ENCODE measurements around the gene TEN1. TPM values are rescaled to one million over a fixed set of nuclear protein-coding genes. Genes with fewer than 3 reads are reported as not detected.

The TEN1 gene
- total and polyA plus RNA-seq, 2 of the 13 experiments (the other 11 are each of a cell fraction or from before 2014, with no cell fraction given) = 18.0 to 21.3 TPM

- no peak; a peak in 1 of 4 replicates for TF ChIP-seq ATF4 (CRISPR knock-in tag; IDR thresholded peaks at IDR 0.05)
- TF ChIP-seq, protein P1, sequence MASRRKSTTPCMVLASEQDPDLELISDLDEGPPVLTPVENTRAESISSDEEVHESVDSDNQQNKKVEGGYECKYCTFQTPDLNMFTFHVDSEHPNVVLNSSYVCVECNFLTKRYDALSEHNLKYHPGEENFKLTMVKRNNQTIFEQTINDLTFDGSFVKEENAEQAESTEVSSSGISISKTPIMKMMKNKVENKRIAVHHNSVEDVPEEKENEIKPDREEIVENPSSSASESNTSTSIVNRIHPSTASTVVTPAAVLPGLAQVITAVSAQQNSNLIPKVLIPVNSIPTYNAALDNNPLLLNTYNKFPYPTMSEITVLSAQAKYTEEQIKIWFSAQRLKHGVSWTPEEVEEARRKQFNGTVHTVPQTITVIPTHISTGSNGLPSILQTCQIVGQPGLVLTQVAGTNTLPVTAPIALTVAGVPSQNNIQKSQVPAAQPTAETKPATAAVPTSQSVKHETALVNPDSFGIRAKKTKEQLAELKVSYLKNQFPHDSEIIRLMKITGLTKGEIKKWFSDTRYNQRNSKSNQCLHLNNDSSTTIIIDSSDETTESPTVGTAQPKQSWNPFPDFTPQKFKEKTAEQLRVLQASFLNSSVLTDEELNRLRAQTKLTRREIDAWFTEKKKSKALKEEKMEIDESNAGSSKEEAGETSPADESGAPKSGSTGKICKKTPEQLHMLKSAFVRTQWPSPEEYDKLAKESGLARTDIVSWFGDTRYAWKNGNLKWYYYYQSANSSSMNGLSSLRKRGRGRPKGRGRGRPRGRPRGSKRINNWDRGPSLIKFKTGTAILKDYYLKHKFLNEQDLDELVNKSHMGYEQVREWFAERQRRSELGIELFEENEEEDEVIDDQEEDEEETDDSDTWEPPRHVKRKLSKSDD (CRISPR knock-in tag; IDR thresholded peaks at IDR 0.05; ENCODE audit: low read depth) = peak; percentile 82; the same call in 1 of the 2 replicates
- TF ChIP-seq KDM3A (CRISPR knock-in tag; IDR thresholded peaks at IDR 0.05; ENCODE audit: low read depth) = peak; percentile 66; the same call in 1 of the 2 replicates
- TF ChIP-seq ZNF670 (CRISPR knock-in tag; IDR thresholded peaks at IDR 0.05; ENCODE audit: borderline replicate concordance) = no peak
- TF ChIP-seq ZFP41 (CRISPR knock-in tag; IDR thresholded peaks at IDR 0.05; ENCODE audit: borderline replicate concordance) = 0 out of 2 replicates have a peak, but pooled peaks have one; percentile 39
- TF ChIP-seq, protein P2, sequence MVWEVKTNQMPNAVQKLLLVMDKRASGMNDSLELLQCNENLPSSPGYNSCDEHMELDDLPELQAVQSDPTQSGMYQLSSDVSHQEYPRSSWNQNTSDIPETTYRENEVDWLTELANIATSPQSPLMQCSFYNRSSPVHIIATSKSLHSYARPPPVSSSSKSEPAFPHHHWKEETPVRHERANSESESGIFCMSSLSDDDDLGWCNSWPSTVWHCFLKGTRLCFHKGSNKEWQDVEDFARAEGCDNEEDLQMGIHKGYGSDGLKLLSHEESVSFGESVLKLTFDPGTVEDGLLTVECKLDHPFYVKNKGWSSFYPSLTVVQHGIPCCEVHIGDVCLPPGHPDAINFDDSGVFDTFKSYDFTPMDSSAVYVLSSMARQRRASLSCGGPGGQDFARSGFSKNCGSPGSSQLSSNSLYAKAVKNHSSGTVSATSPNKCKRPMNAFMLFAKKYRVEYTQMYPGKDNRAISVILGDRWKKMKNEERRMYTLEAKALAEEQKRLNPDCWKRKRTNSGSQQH (CRISPR knock-in tag; IDR thresholded peaks at IDR 0.05; ENCODE audit: low read depth) = no peak
- TF ChIP-seq UBTF (CRISPR knock-in tag; IDR thresholded peaks at IDR 0.05) = peak; percentile 93
- TF ChIP-seq REST (IDR thresholded peaks at IDR 0.05; ENCODE audit: borderline replicate concordance in 1 of 2, low read depth in 1 of 2, low read length in 2 of 2) = 0 out of 4 replicates have a peak, but pooled peaks of 1 of the 2 experiments have one; percentile 31
- TF ChIP-seq FOXO1 (CRISPR knock-in tag; IDR thresholded peaks at IDR 0.05) = peak; percentile 20; the same call in 1 of the 2 replicates
These were observed 48.3 kb downstream of the TEN1 start, which contains the start of gene EVPL (continued) for GRCh38 chr17:76027159-76027839.

Data from HepG2 (cell line).